HG03060 (cell line): ENCODE results near the gene DKKL1.

ENCODE experiments used
- ATAC-seq: cut with Tn5 transposase; IDR thresholded peaks from one replicate; pipeline ENCODE4 v1.9.1; 2021; ENCODE audit warnings: low read depth, moderate number of reproducible peaks; ENCODE audit not compliant: unreplicated experiment

Gene DKKL1

GRCh38 chr19:49391581-49392399, 28.1 kb downstream of the DKKL1 start:
- ATAC-seq, result no peak

DNA sequence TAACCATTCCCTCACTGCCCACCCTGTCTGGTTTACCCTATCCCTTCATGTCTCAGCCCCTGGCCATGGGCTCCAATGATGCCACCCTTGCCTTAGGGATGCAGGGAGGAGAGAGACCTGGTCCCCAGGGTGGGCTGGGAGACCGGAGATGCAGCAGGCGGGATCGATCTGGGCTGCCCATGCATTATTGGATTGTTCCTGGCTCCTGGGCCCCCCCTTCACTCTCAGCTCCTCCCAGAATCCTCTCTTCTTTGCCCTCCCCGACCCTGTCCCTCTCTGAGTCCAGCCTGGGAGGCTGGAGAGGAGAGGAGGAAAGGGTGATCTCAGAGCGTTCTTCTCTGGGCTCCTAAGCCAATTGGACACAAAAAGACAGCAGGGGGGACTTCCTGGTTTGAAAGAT, 30.2 kb downstream of the DKKL1 start:
- no peak for ATAC-seq

DNA sequence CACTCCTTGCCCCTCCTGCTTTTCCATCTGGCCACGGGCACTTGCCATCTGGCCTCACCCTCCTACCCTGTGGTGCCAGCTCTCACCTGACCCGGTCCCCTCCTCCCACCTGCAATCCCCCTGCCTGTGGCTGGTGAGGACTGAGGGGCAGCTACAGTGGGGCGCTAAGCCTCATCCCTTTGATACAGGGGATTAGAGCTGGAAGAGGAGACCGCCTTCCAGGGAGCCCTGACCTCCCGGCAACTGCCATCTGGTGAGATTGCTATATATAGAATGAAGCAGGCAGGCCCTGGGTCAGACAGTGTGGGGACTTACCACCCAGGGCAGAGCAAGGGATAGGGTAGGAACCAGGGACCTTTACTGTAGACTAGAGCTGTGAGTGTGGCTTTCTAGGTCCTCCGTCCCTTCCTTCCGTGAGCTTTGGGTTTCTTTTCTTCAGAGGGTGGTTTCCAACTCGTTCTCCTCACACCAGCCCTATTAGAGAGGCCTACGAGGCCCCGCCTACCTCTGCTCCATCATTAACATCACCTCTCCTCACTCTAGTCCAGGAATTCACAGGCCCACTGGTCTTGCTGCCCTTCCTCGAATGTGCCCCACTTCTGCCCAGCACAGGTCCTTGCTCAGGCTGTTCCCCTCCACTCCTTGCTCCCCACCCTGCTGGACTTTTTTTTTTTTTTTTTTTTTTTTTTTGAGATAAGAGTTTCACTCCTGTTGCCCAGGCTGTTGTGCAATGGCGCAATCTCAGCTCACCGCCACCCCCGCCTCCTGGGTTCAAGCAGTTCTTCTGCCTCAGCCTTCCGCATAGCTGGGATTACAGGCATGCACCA, 32.1 kb downstream of the DKKL1 start:
- ATAC-seq, result no peak

- ATAC-seq, result no peak
These were observed 33.2 kb downstream of the DKKL1 start for GRCh38 chr19:49396738-49397505.

DNA sequence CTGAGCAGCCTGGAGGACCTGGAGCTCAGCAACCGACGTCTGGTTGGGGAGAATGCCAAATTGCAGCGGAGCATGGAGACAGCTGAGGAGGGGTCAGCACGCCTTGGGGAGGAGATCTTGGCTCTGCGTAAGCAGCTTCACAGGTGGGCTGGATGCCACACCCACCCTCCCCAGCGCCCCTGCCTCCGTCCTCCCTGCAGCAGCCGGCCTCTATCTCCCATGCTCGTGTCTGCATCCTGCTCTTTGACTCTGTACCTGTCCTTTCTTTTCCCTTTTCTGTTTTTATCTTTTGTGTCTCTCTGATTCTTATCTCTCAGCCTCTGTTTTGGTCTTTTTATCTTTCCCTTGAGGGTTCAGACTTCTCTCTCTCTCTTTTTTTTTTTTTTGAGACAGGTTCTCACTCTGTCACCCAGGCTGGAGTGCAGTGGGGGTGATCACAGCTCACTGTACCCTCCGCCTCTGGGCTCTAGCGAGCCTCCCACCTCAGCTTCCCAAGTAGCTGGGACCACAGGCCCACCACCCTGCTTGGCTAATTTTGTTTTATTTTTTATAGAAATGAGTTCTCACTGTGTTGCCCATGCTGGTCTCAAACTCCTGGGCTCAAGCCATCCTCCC, 34.4 kb downstream of the DKKL1 start:
- ATAC-seq, result no peak

DNA sequence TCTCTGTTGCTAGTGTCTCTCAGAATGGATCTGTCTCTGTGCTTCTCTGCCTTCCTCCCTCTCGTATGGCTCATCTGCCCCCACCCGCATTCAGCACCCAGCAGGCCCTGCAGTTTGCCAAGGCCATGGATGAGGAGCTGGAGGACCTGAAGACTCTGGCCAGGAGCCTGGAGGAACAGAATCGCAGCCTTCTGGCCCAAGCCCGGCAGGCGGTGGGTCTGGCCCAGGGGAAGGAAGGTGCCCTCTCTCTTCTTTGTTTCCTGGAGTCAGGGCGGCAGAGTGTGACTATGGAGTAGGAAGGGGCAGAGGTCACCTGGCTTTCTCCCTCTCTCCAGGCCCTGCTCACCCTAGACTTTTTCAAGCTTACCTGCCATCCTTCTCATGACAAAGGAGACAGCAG, 35.3 kb downstream of the DKKL1 start:
- ATAC-seq, result no peak

DNA sequence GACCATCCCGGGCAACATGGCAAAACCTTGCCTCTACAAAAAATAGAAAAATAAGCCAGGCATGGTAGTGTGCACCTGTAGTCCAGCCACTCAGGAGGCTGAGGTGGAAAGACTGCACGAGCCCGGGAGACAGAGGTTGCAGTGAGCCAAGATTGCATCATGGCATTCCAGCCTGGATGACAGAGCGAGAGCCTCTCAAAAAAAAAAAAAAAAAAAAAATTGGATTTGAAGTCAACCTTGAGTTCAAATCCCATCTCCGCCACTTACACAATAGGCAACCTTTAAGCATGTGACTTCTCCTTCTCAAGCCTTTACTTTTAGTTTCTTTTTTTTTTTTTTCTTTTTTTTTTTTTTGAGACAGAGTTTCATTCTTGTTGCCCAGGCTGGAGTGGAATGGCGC, 36.4 kb downstream of the DKKL1 start:
- ATAC-seq, result no peak

- no peak for ATAC-seq
These were observed 39.9 kb downstream of the DKKL1 start for GRCh38 chr19:49403404-49404187.

DNA sequence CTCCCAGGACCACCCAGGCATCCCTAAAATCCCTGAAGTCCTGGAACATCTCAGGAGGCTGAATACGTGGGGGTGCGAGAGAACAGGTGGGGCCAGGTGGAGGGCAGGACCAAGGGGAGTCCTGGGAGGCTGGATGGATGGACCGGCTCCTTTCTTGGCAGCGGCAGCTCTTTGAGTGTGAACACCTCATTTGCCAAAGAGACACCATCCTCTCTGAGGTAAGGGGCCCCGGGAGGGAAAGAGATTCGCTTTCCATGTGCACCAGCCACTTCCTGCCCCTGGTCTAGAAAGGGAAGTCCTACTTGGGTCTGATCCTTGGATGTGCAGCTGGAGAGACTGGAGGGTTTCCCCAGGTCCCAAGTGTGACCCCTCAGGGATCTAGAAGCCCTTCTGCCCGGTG, 43.4 kb downstream of the DKKL1 start:
- ATAC-seq, result no peak

DNA sequence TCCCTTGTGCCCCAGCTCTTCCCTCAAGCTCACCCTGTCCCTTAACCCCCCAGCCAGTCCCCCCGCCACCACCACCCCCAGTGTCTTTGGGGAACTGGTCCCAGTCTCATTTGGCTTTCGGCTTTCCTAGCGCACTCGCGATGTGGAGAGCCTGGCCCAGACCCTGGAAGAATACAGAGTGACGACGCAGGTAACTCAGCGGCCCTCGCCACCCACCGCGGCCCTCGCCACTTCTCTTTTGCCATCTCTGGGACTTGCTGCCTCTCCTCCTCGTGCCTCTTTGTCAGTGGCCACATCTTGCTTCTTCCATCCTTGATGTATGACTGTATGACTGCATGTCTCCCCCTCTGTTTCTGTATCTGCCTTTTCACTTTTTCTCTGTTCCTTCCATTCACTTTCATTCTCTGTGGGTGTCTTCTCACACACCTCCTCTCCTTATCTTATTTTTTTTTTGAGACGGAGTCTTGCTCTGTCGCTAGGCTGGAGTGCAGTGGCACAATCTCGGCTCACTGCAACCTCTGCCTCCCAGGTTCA, 43.9 kb downstream of the DKKL1 start:
- no peak for ATAC-seq

DNA sequence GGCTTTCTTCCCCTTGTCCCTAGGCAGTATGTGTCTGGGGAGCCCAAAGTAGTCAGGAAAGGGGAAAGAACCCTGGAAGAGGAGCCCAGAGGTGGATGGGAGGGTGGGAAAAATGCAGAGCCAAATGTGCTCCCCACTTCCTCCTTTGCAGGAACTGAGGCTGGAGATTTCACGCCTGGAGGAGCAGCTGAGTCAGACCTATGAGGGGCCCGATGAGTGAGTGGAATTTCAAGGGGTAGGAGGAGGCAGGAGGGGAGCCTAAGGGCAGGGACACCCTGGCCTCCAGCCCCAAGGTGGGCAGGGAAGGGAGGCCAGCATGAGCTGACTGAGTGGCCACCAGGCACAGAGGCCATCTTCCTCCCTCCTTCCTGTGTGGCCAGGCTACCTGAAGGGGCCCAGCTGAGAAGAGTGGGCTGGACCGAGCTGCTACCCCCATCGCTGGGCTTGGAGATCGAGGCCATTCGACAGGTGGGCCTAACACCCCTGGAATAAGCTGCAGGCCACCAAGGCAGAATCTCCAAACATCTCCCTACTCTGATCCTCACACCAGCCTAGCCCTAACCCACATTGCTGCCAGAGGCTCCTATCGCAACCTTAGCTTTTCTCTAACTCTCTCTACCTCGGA, 45.3 kb downstream of the DKKL1 start:
- ATAC-seq, result no peak

GRCh38 chr19:49409441-49410029, 45.9 kb downstream of the DKKL1 start:
- no peak for ATAC-seq

- no peak for ATAC-seq
These were observed 48.1 kb downstream of the DKKL1 start for GRCh38 chr19:49411681-49412326.

- no peak for ATAC-seq
These were observed 49.7 kb downstream of the DKKL1 start for GRCh38 chr19:49413348-49413747.

DNA sequence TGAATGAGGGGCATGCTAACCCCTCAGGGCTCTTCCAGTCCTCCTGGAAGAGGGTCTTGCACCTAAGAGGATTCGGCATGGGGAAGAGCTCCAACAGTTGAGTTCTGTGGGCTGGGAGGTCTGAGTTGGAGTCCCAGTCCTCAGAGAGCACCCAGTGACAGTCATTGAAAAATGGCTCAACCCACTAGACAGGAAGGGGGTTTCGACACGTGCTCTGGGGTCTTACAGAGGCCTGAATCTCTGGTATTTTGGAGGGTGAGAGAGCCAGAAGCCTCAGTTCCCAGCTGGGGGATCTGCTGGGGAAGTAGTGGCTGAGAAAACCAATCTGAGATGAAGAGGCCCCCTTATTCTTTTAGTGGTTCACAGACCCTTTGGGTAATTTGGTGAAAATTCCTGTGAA, 50.6 kb downstream of the DKKL1 start:
- no peak for ATAC-seq

- ATAC-seq, result no peak
These were observed 51.6 kb downstream of the DKKL1 start for GRCh38 chr19:49415102-49415809.

- ATAC-seq, result no peak
These were observed 52.1 kb downstream of the DKKL1 start for GRCh38 chr19:49415810-49416200.

DNA sequence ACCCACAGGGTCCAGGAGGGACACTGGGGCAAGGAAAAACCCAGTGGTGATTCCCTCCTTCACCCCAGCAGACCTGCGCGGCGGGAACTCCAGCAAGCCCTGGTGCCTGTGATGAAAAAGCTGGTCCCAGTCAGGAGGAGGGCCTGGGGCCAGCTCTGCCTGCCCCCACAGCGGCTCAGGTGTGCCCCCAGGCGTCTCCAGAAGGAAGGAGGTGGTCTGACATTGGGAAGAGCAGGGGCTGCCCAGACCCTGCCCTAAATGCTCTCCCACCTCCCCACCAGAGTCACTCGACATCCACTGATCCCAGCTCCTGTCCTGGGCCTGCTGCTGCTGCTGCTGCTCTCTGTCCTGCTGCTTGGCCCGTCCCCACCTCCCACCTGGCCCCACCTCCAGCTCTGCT, 53.4 kb downstream of the DKKL1 start:
- ATAC-seq, result no peak
